AG04450 (cell line): Measurements from ENCODE around the gene AGPAT4. TPM values are rescaled to one million over a fixed set of nuclear protein-coding genes. Genes with fewer than 3 reads are reported as not detected.
"Not testable (repeated sequence)": the region's sequence is repeated elsewhere in the genome, so short reads cannot be mapped to it uniquely, and the experiment has no call there.

Experiments used
- CTCF ChIA-PET: fragments of 300-600, 350-600 bp; formaldehyde crosslinking; extraction: SDS; loops from one replicate; lab custom pipeline; 2022; ENCODE audit warnings: antibody characterized with exemption, inconsistent platforms; lab: Charles Lee
- POLR2A ChIA-PET: fragments of 350-600 bp; formaldehyde crosslinking; extraction: SDS; loops from one replicate; lab custom pipeline; 2021; ENCODE audit warnings: antibody characterized with exemption, inconsistent platforms; lab: Yijun Ruan, JAX
- DNase-seq: peaks from one replicate; pipeline ENCODE4 v3.0.0-alpha.2; 2011; ENCODE audit warnings: low read depth, low spot score
- H3K27ac ChIP-seq: one replicate; pipeline ENCODE4 v1.5.1; 2012; ENCODE audit warnings: low read depth, low read length, control low read depth
- H3K27me3 ChIP-seq: one replicate; pipeline ENCODE4 v1.6.0; 2012; ENCODE audit warnings: low read length; ENCODE audit not compliant: control insufficient read depth, insufficient read depth
- H3K4me3 ChIP-seq: 2 replicates; pipeline ENCODE4 v1.5.1; 2011; ENCODE audit warnings: mild to moderate bottlenecking, low read depth, low read length, control low read depth
- H3K9me3 ChIP-seq: 2 replicates; pipeline ENCODE4 v1.5.1; 2012; ENCODE audit warnings: low read length; ENCODE audit not compliant: control insufficient read depth, insufficient read depth
- CTCF ChIP-seq: IDR thresholded peaks from 2 replicates; pipeline ENCODE4 v1.5.1; 2011; ENCODE audit warnings: low read depth, low read length, control low read depth, inconsistent platforms
- polyA plus RNA-seq: library from polyadenylated mRNA; depleted of rRNA; stranded (reverse); fragments of >200 nt; gene quantifications from 2 replicates; pipeline ENCODE4 v1.2.3, GENCODE V29; 2011

AGPAT4 gene
- polyA plus RNA-seq, 1 experiment, result 10.0 TPM

GRCh38 chr6:161188547-161189465, 85.1 kb downstream of the AGPAT4 start:
- POLR2A ChIA-PET, result no interaction called here

GRCh38 chr6:161186173-161186769, 87.6 kb downstream of the AGPAT4 start:
- H3K4me3 ChIP-seq, result no peak overlapping the region
- ChIA-PET CTCF (no interaction called here), POLR2A (no interaction called here)
- H3K27ac ChIP-seq, result peak overlapping the region; percentile 52
- no peak for DNase-seq
- peaks cover 4% of the 10 kb centered on the region; the same call in 1 of the 2 replicates for H3K9me3 ChIP-seq
- no peak for TF ChIP-seq CTCF
- H3K27me3 ChIP-seq, result no peaks in the 10 kb centered on the region

More at GRCh38 chr6:161188547-161189465, 85.1 kb downstream of the AGPAT4 start:
- CTCF ChIA-PET, result interaction anchor here (0.6 kb wide), 1 partner anchor 24 kb away, joined by 3 read pairs; no protein-coding TSS in a partner anchor
- Histone ChIP-seq H3K4me3 (no peak overlapping the region), H3K27me3 (no peaks in the 10 kb centered on the region), H3K27ac (no peak overlapping the region), H3K9me3 (peaks cover 4% of the 10 kb centered on the region; the same call in 1 of the 2 replicates)
- TF ChIP-seq CTCF, result no peak
- DNase-seq, result no peak

GRCh38 chr6:161181121-161181520, 92.7 kb downstream of the AGPAT4 start:
- Histone ChIP-seq H3K27me3 (no peaks in the 10 kb centered on the region), H3K9me3 (peaks cover 9% of the 10 kb centered on the region), H3K4me3 (no peak overlapping the region), H3K27ac (no peak overlapping the region)
- CTCF ChIA-PET, result interaction anchor here (2.3 kb wide), 1 partner anchor 190 kb away, joined by 8 read pairs; no protein-coding TSS in a partner anchor
- no peak for DNase-seq
- no peak for TF ChIP-seq CTCF
- POLR2A ChIA-PET, result interaction anchor here (0.6 kb wide), 1 partner anchor 681 kb away, joined by 3 read pairs; no protein-coding TSS in a partner anchor

DNA sequence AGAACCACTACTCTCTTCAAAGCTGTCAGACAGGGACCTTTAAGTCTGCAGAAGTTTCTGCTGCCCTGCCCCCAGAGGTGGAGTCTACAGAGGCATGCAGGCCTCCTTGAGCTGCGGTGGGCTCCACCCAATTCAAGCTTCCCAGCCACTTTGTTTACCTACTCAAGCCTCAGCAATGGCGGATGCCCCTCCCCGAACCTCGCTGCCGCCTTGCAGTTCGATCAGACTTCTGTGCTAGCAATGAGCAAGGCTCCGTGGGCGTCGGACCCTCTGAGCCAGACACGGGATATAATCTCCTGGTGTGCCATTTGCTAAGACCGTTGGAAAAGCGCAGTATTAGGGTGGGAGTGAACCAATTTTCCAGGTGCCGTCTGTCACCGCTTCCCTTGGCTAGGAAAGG, 95.7 kb downstream of the AGPAT4 start:
- H3K27me3 ChIP-seq, H3K9me3 ChIP-seq, H3K4me3 ChIP-seq, DNase-seq, CTCF ChIA-PET, H3K27ac ChIP-seq, POLR2A ChIA-PET: not testable (repeated sequence)

DNA sequence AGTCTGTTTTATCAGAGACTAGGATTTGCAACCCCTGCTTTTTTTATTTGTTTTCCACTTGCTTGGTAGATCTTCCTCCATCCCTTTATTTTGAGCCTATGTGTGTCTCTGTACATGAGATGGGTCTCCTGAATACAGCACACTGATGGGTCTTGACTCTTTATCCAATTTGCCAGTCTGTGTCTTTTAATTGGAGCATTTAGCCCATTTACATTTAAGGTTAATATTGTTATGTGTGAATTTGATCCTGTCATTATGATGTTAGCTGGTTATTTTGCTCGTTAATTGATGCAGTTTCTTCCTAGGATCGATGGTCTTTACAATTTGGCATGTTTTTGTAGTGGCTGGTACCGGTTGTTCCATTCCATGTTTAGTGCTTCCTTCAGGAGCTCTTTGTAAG, 97.4 kb downstream of the AGPAT4 start:
- H3K27me3 ChIP-seq, POLR2A ChIA-PET, H3K4me3 ChIP-seq, DNase-seq, H3K9me3 ChIP-seq, CTCF ChIA-PET, H3K27ac ChIP-seq: not testable (repeated sequence)

DNA sequence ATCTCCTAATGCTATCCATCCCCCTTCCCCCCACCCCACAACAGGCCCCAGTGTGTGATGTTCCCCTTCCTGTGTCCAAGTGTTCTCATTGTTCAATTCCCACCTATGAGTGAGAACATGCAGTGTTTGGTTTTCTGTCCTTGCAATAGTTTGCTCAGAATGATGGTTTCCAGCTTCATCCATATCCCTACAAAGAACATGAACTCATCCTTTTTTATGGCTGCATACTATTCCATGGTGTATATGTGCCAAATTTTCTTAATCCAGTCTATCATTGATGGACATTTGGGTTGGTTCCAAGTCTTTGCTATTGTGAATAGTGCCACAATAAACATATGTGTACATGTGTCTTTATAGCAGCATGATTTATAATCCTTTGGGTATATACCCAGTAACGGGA, 101.1 kb downstream of the AGPAT4 start:
- H3K9me3 ChIP-seq, H3K27me3 ChIP-seq, POLR2A ChIA-PET, CTCF ChIA-PET, H3K4me3 ChIP-seq, DNase-seq, H3K27ac ChIP-seq: not testable (repeated sequence)
